HUES64 (cell line): ENCODE results near the gene CPEB1.

Experiments
- H3K27ac ChIP-seq: 2 replicates; pipeline ENCODE4 v1.7.0; 2013; ENCODE audit warnings: low read depth, low read length, inconsistent platforms
- H3K27me3 ChIP-seq: 2 replicates; pipeline ENCODE4 v1.6.1; 2013; ENCODE audit warnings: mild to moderate bottlenecking, low read length; ENCODE audit not compliant: insufficient read depth
- H3K36me3 ChIP-seq: 2 replicates; pipeline ENCODE4 v1.6.1; 2013; ENCODE audit warnings: mild to moderate bottlenecking, low read length; ENCODE audit not compliant: insufficient read depth
- H3K4me1 ChIP-seq: 2 replicates; pipeline ENCODE4 v1.6.1; 2013; ENCODE audit warnings: mild to moderate bottlenecking, low read length, moderate library complexity; ENCODE audit not compliant: insufficient read depth
- H3K4me3 ChIP-seq: 2 replicates; pipeline ENCODE4 v1.5.1; 2013; ENCODE audit warnings: mild to moderate bottlenecking, low read length, moderate library complexity
- H3K9ac ChIP-seq: 2 replicates; pipeline ENCODE4 v1.6.1; 2013; ENCODE audit warnings: mild to moderate bottlenecking, low read depth, low read length
- H3K9me3 ChIP-seq: 2 replicates; pipeline ENCODE4 v1.6.1; 2013; ENCODE audit warnings: low read depth, low read length; ENCODE audit not compliant: insufficient read depth
- WGBS: fragments of 150-250, 120-280 bp; methylation state at CpG from one replicate; pipeline ENCODE4 v1.1.7; 2013; ENCODE audit warnings: missing lambda C conversion rate; 5-methylcytosine and 5-hydroxymethylcytosine counted together

CPEB1 gene

GRCh38 chr15:82558502-82558901 is 88.7 kb downstream of the CPEB1 start:
- Histone ChIP-seq H3K27ac (no peak overlapping the region), H3K9ac (no peak overlapping the region), H3K36me3 (no peaks in the 10 kb centered on the region), H3K27me3 (no peaks in the 10 kb centered on the region), H3K9me3 (no peaks in the 10 kb centered on the region), H3K4me3 (no peak overlapping the region), H3K4me1 (0 out of 2 replicates have a peak, but pooled peaks cover 5% of the 10 kb centered on the region)
- WGBS: no CpG with 5 or more reads among the region's 1 CpG

DNA sequence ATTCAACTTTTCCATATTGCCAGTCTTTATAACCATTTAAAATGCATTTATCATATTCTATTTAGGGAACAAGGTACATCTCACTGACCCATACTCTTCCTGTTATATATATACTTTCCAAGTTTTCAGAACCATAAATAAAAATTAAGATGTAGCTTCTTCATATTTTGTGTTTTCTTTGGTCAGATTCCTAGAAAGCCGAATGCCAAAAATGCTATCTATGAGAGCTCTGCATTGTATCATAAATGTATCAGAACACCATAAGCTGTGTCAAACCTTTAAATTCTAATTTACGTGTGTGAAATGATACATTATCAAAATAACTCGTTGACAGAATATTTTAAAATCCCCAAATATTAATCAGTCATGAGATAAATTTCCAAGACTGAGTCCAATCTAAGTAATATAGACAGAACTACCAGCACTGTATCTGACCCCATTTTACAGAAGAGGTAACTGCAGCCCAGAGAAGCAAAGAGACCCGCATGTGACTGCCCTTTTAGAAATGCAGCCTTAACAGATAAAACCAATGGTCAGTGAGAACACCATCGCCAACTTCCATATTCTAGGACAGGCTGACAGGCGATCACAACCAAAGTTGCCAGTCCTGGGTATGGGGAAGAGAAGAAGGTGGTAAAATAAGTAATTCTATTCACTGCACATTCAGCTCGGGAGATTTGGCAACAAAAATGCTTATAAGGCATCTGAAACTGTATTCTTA is 90.7 kb downstream of the CPEB1 start:
- H3K36me3 ChIP-seq: no peaks in the 10 kb centered on the region
- WGBS: 94% methylated on average over 7 of the region's 7 CpGs
- peaks cover 6% of the 10 kb centered on the region; the same call in 1 of the 2 replicates for H3K4me1 ChIP-seq
- H3K4me3 ChIP-seq: no peak overlapping the region
- H3K9me3 ChIP-seq: no peaks in the 10 kb centered on the region
- H3K27ac ChIP-seq: no peak overlapping the region
- no peaks in the 10 kb centered on the region for H3K27me3 ChIP-seq
- no peak overlapping the region for H3K9ac ChIP-seq

GRCh38 chr15:82554849-82555248 is 92.3 kb downstream of the CPEB1 start:
- Histone ChIP-seq H3K27ac (no peak overlapping the region), H3K36me3 (no peaks in the 10 kb centered on the region), H3K4me3 (no peak overlapping the region), H3K27me3 (no peaks in the 10 kb centered on the region), H3K4me1 (peaks cover 10% of the 10 kb centered on the region; the same call in 1 of the 2 replicates), H3K9me3 (no peaks in the 10 kb centered on the region), H3K9ac (no peak overlapping the region)
- 93% methylated on average over 2 of the region's 2 CpGs for WGBS

DNA sequence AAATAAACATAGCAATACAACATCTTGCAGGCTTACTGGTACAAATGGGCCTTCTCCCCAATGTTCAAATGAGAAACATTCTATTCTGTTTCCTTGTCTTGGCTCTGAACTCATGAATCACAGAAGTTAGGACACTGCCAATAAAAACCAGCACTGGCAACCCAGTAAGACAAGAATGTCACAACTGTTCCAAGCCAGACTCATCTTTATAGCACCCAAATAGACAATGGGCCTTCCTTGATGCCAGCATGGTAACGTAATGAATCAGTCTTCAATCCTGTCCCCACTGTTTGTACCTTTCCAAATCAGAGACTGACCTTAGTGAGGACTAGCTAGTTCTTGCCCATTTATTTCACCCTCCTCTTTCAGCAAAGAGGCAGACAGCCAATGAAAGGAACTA is 92.8 kb downstream of the CPEB1 start:
- Histone ChIP-seq H3K4me1 (peaks cover 10% of the 10 kb centered on the region; the same call in 1 of the 2 replicates), H3K27me3 (no peaks in the 10 kb centered on the region), H3K9me3 (no peaks in the 10 kb centered on the region), H3K9ac (no peak overlapping the region), H3K4me3 (no peak overlapping the region), H3K27ac (no peak overlapping the region), H3K36me3 (no peaks in the 10 kb centered on the region)
- WGBS: 94% methylated on average over 1 of the region's 1 CpG

DNA sequence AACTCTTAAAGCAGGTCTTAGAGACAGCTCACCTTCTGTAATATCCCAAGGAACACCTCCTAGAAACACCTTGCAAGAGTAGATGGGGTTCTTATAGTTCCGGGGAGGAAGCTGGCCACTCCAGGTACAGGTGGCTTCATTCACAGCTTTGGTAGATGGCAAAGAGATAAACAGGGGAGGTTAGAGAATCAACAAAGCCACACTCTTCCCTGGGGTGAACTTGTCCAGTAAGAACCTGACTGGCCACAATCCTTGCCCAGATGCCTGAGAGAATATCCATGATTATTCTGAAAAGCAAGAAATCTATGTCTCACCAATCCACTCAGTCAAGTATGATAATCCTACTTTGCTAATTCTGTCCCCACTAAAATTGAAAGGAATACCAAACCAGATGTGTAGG is 93.3 kb downstream of the CPEB1 start:
- H3K9ac ChIP-seq: no peak overlapping the region
- 100% methylated on average over 1 of the region's 1 CpG for WGBS

GRCh38 chr15:82552861-82553260 is 94.3 kb downstream of the CPEB1 start:
- H3K36me3 ChIP-seq: no peaks in the 10 kb centered on the region
- no peaks in the 10 kb centered on the region for H3K27me3 ChIP-seq
- WGBS: 91% methylated on average over 2 of the region's 2 CpGs
- H3K4me1 ChIP-seq: peaks cover 10% of the 10 kb centered on the region; the same call in 1 of the 2 replicates
- H3K4me3 ChIP-seq: no peak overlapping the region
- no peaks in the 10 kb centered on the region for H3K9me3 ChIP-seq
- H3K9ac ChIP-seq: no peak overlapping the region
- no peak overlapping the region for H3K27ac ChIP-seq

More for the DNA sequence above, 93.3 kb downstream of the CPEB1 start:
- no peaks in the 10 kb centered on the region for H3K36me3 ChIP-seq
- no peaks in the 10 kb centered on the region for H3K27me3 ChIP-seq
- no peak overlapping the region for H3K27ac ChIP-seq
- no peak overlapping the region for H3K4me3 ChIP-seq
- no peaks in the 10 kb centered on the region for H3K9me3 ChIP-seq
- peaks cover 10% of the 10 kb centered on the region; the same call in 1 of the 2 replicates for H3K4me1 ChIP-seq

- H3K27me3 ChIP-seq: no peaks in the 10 kb centered on the region
- H3K9me3 ChIP-seq: no peaks in the 10 kb centered on the region
- H3K4me1 ChIP-seq: peaks cover 10% of the 10 kb centered on the region; the same call in 1 of the 2 replicates
- H3K9ac ChIP-seq: no peak overlapping the region
- H3K36me3 ChIP-seq: no peaks in the 10 kb centered on the region
- 83% methylated on average over 5 of the region's 5 CpGs for WGBS
- H3K4me3 ChIP-seq: no peak overlapping the region
- H3K27ac ChIP-seq: no peak overlapping the region
These were observed 95.4 kb downstream of the CPEB1 start for GRCh38 chr15:82551646-82552247.

DNA sequence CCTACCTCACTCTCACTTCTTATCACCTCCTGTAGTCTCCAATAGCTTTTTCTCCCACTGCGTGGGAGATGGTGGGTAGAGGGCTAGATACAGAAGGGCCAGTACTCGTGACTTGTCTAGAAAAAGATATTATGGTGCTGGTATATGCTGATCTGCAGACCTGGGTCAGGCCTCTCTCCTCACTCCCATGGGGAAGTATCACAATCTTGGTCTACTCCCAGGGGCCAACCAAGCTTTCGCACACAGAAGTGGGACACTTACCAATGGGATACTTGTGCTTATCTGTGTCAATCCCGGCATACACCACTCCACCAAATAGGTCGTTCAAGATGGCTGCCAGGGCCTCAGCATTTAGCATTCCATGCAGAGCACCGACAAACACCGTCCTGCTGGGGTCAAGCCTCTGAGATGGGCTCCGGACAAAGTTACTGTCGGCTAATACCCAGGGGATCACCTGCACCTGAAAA is 97.9 kb downstream of the CPEB1 start:
- Histone ChIP-seq H3K4me1 (peaks cover 10% of the 10 kb centered on the region; the same call in 1 of the 2 replicates), H3K9ac (no peak overlapping the region), H3K9me3 (no peaks in the 10 kb centered on the region), H3K36me3 (no peaks in the 10 kb centered on the region), H3K4me3 (no peak overlapping the region), H3K27ac (no peak overlapping the region), H3K27me3 (no peaks in the 10 kb centered on the region)
- WGBS: 94% methylated on average over 7 of the region's 9 CpGs

GRCh38 chr15:82548700-82549099 is 98.5 kb downstream of the CPEB1 start:
- 88% methylated on average over 2 of the region's 2 CpGs for WGBS
- no peak overlapping the region for H3K9ac ChIP-seq

GRCh38 chr15:82545478-82545877 is 101.7 kb downstream of the CPEB1 start:
- Histone ChIP-seq H3K27me3 (no peaks in the 10 kb centered on the region), H3K4me3 (no peak overlapping the region), H3K4me1 (0 out of 2 replicates have a peak, but pooled peaks cover 15% of the 10 kb centered on the region), H3K36me3 (no peaks in the 10 kb centered on the region), H3K9me3 (no peaks in the 10 kb centered on the region), H3K27ac (no peak overlapping the region), H3K9ac (no peak overlapping the region)
- WGBS: 86% methylated on average over 6 of the region's 6 CpGs

More at GRCh38 chr15:82548700-82549099, 98.5 kb downstream of the CPEB1 start:
- H3K9me3 ChIP-seq: no peaks in the 10 kb centered on the region
- H3K27ac ChIP-seq: no peak overlapping the region
- H3K27me3 ChIP-seq: no peaks in the 10 kb centered on the region
- H3K4me1 ChIP-seq: peaks cover 12% of the 10 kb centered on the region; the same call in 1 of the 2 replicates
- H3K4me3 ChIP-seq: no peak overlapping the region
- no peaks in the 10 kb centered on the region for H3K36me3 ChIP-seq

- WGBS: 85% methylated on average over 3 of the region's 3 CpGs
- Histone ChIP-seq H3K27me3 (no peaks in the 10 kb centered on the region), H3K36me3 (no peaks in the 10 kb centered on the region), H3K4me3 (no peak overlapping the region), H3K27ac (no peak overlapping the region), H3K4me1 (0 out of 2 replicates have a peak, but pooled peaks cover 15% of the 10 kb centered on the region), H3K9ac (no peak overlapping the region), H3K9me3 (no peaks in the 10 kb centered on the region)
These were observed 102.2 kb downstream of the CPEB1 start for GRCh38 chr15:82545002-82545401.
